H7 (cell line): ENCODE results near the gene SLC39A11. TPM values are rescaled to one million over a fixed set of nuclear protein-coding genes. Genes with fewer than 3 reads are reported as not detected.

Experiments
- DNase-seq: peaks from one replicate; pipeline ENCODE4 v3.0.0; 2012
- H3K27me3 ChIP-seq: 2 replicates; pipeline ENCODE4 v1.6.0; 2011; ENCODE audit warnings: mild to moderate bottlenecking, low read length; ENCODE audit not compliant: control insufficient read depth, insufficient read depth
- H3K36me3 ChIP-seq: replicated peaks from 2 replicates; pipeline ENCODE4 v1.5.1; 2011; ENCODE audit warnings: low read length; ENCODE audit not compliant: control insufficient read depth, insufficient read depth
- H3K4me3 ChIP-seq: 2 replicates; pipeline ENCODE4 v1.5.1; 2011; ENCODE audit warnings: low read depth, mild to moderate bottlenecking, control low read depth, low read length, moderate library complexity; ENCODE audit not compliant: insufficient read depth
- total RNA-seq: library from RNA; depleted of rRNA; stranded (reverse); fragments of >200 nt; shearing (Covaris generic); gene quantifications from 2 replicates; pipeline ENCODE4 v1.2.3, GENCODE V29; 2014

SLC39A11 gene
- total RNA-seq, 1 experiment from 2014 or later, result 6.8 TPM

GRCh38 chr17:73028299-73028755, 64.2 kb downstream of the SLC39A11 start:
- Histone ChIP-seq H3K27me3 (no peaks in the 10 kb centered on the region), H3K36me3 (no peaks in the 10 kb centered on the region), H3K4me3 (no peak overlapping the region)
- no peak for DNase-seq

DNA sequence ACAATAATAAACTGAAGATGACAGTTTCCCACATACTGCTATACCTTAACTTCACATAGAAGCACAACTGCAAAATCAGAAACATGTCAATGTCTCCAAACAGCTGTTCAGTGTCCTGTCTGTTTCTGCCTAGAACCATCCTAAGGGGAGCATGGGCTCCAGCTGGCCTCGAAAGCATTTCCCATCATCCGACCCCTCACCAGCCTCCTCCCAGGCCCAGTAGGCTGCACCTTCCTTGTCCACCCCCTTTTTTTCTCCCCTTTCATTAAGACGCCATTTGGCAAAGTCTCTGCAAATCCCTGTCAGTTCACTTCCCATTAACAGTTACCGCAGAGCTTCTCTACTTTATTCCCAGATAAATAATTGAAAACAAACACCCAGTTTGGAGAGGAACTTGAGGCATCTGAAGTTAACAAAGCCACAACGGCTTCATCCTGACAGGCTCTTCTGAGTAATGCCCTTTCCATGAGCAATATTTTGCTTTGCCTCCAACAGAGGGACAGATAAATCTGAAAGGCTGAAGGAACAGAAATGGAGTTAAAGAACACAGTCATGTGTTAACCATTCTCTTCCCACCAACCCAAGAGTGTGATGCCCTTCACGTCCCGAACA, 65.3 kb downstream of the SLC39A11 start:
- Histone ChIP-seq H3K27me3 (no peaks in the 10 kb centered on the region), H3K4me3 (no peak overlapping the region), H3K36me3 (no peaks in the 10 kb centered on the region)
- no peak for DNase-seq

GRCh38 chr17:73025041-73025560, 67.4 kb downstream of the SLC39A11 start:
- H3K27me3 ChIP-seq, result no peaks in the 10 kb centered on the region
- H3K4me3 ChIP-seq, result no peak overlapping the region
- no peak for DNase-seq
- no peaks in the 10 kb centered on the region for H3K36me3 ChIP-seq

- Histone ChIP-seq H3K27me3 (no peaks in the 10 kb centered on the region), H3K36me3 (no peaks in the 10 kb centered on the region), H3K4me3 (no peak overlapping the region)
- no peak for DNase-seq
Measured at GRCh38 chr17:73023759-73024158, 68.7 kb downstream of the SLC39A11 start.

- Histone ChIP-seq H3K36me3 (no peaks in the 10 kb centered on the region), H3K4me3 (no peak overlapping the region), H3K27me3 (no peaks in the 10 kb centered on the region)
- DNase-seq, result no peak
Measured at GRCh38 chr17:73022694-73023093, 69.8 kb downstream of the SLC39A11 start.

GRCh38 chr17:73021771-73022170, 70.7 kb downstream of the SLC39A11 start:
- no peaks in the 10 kb centered on the region for H3K36me3 ChIP-seq
- DNase-seq, result no peak
- no peaks in the 10 kb centered on the region for H3K27me3 ChIP-seq
- H3K4me3 ChIP-seq, result no peak overlapping the region

GRCh38 chr17:73020110-73020509, 72.4 kb downstream of the SLC39A11 start:
- H3K4me3 ChIP-seq, result no peak overlapping the region
- no peaks in the 10 kb centered on the region for H3K27me3 ChIP-seq
- no peaks in the 10 kb centered on the region for H3K36me3 ChIP-seq
- no peak for DNase-seq

DNA sequence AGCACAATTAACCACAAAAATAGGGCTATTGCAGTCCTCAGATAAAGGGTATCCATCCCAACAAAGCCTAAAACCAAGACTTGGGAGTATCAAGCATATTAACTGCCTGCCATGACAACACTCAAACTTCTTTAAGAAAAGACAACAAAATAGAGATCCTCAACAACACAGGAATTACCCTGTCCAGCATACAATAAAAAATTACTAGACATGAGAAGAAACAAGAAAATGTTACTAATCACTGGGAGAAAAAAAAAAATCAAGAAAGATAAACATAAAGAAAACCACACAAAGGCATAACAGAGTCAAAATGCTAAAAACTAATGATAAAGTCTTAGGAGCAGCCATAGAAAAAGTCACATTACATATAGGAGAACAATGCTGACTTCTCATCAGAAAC, 73.9 kb downstream of the SLC39A11 start:
- no peak overlapping the region for H3K4me3 ChIP-seq
- H3K27me3 ChIP-seq, result no peaks in the 10 kb centered on the region
- H3K36me3 ChIP-seq, result no peaks in the 10 kb centered on the region
- no peak for DNase-seq

- Histone ChIP-seq H3K36me3 (no peaks in the 10 kb centered on the region), H3K27me3 (no peaks in the 10 kb centered on the region), H3K4me3 (no peak overlapping the region)
- no peak for DNase-seq
Measured at GRCh38 chr17:73017658-73018057, 74.8 kb downstream of the SLC39A11 start.

- H3K4me3 ChIP-seq, result no peak overlapping the region
Measured at GRCh38 chr17:73015722-73016276, 76.7 kb downstream of the SLC39A11 start.

GRCh38 chr17:73013816-73014663, 78.4 kb downstream of the SLC39A11 start:
- DNase-seq, result no peak
- H3K27me3 ChIP-seq, result no peaks in the 10 kb centered on the region
- H3K36me3 ChIP-seq, result no peaks in the 10 kb centered on the region
- no peak overlapping the region for H3K4me3 ChIP-seq

More at GRCh38 chr17:73015722-73016276, 76.7 kb downstream of the SLC39A11 start:
- Histone ChIP-seq H3K36me3 (no peaks in the 10 kb centered on the region), H3K27me3 (no peaks in the 10 kb centered on the region)
- DNase-seq, result no peak

- Histone ChIP-seq H3K4me3 (no peak overlapping the region), H3K27me3 (no peaks in the 10 kb centered on the region), H3K36me3 (no peaks in the 10 kb centered on the region)
- DNase-seq, result no peak
Measured at GRCh38 chr17:73013301-73013700, 79.2 kb downstream of the SLC39A11 start.

GRCh38 chr17:73011016-73011486, 81.4 kb downstream of the SLC39A11 start:
- H3K4me3 ChIP-seq, result no peak overlapping the region
- DNase-seq, result no peak
- H3K27me3 ChIP-seq, result no peaks in the 10 kb centered on the region
- no peaks in the 10 kb centered on the region for H3K36me3 ChIP-seq

DNA sequence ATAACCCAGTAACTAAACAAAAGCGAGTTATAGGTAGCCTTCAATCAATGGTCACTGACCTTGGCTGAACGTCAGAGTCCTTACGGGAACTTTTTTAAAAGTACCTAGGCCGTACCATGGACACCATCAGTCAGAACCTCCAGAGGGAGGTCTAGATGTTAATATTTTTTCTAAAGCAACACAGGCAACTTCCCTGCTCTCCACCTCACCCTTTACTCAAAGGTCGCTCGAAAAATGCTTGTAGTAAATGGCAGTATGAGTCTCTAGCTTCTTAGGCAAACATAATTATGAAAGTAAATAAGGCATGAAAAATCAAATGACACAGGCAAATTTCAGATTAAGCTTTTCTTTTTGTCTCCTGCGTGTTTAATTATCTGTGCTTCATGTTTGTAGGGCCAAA, 82.1 kb downstream of the SLC39A11 start:
- Histone ChIP-seq H3K36me3 (no peaks in the 10 kb centered on the region), H3K27me3 (no peaks in the 10 kb centered on the region)
- no peak for DNase-seq

GRCh38 chr17:73007407-73007806, 85.1 kb downstream of the SLC39A11 start:
- Histone ChIP-seq H3K36me3 (no peaks in the 10 kb centered on the region), H3K27me3 (no peaks in the 10 kb centered on the region), H3K4me3 (no peak overlapping the region)
- no peak for DNase-seq

More for the DNA sequence above, 82.1 kb downstream of the SLC39A11 start:
- no peak overlapping the region for H3K4me3 ChIP-seq
